KMS-11 (cell line): ENCODE measurements around the gene XDH.

Experiments
- H2AFZ ChIP-seq: fragments of 200-600 bp; sonication (generic); 2 replicates; pipeline ENCODE4 v1.6.1; 2016; ENCODE audit warnings: antibody characterized with exemption, mixed run types, low read depth
- H3K27ac ChIP-seq: fragments of 200-600 bp; sonication (generic); 2 replicates; pipeline ENCODE4 v1.6.1; 2016; ENCODE audit warnings: mild to moderate bottlenecking, mixed run types
- H3K27me3 ChIP-seq: fragments of 200-600 bp; sonication (generic); 2 replicates; pipeline ENCODE4 v1.6.1; 2017; ENCODE audit warnings: mild to moderate bottlenecking, low read depth, mixed run types, moderate library complexity; ENCODE audit not compliant: insufficient read depth
- H3K36me3 ChIP-seq: fragments of 200-600 bp; sonication (generic); 2 replicates; pipeline ENCODE4 v1.6.1; 2017; ENCODE audit warnings: mild to moderate bottlenecking, mixed run types; ENCODE audit not compliant: insufficient read depth
- H3K4me1 ChIP-seq: fragments of 200-600 bp; sonication (generic); 2 replicates; pipeline ENCODE4 v1.6.1; 2016; ENCODE audit warnings: mild to moderate bottlenecking, low read depth, mixed run types; ENCODE audit not compliant: poor library complexity, severe bottlenecking
- H3K4me2 ChIP-seq: fragments of 200-600 bp; sonication (generic); 2 replicates; pipeline ENCODE4 v1.7.0; 2016; ENCODE audit warnings: mild to moderate bottlenecking, mixed run types
- H3K4me3 ChIP-seq: fragments of 200-600 bp; sonication (generic); IDR thresholded peaks from 2 replicates; pipeline ENCODE4 v1.6.1; 2017; ENCODE audit warnings: low read depth, low read length, mixed read lengths; ENCODE audit not compliant: insufficient read depth
- H3K79me2 ChIP-seq: fragments of 200-600 bp; sonication (generic); 2 replicates; pipeline ENCODE4 v1.6.1; 2016; ENCODE audit warnings: low read depth, mixed run types; ENCODE audit not compliant: insufficient read depth
- H3K9ac ChIP-seq: fragments of 200-600 bp; sonication (generic); 2 replicates; pipeline ENCODE4 v1.6.1; 2016; ENCODE audit warnings: mild to moderate bottlenecking, mixed run types
- H4K20me1 ChIP-seq: fragments of 200-600 bp; sonication (generic); 2 replicates; pipeline ENCODE4 v1.6.1; 2016; ENCODE audit warnings: mild to moderate bottlenecking, mixed run types; ENCODE audit not compliant: insufficient read depth
- CTCF ChIP-seq: fragments of 200-600 bp; sonication (generic); conservative IDR thresholded peaks from 2 replicates; pipeline ENCODE4 v1.6.1; 2017; ENCODE audit warnings: low read depth, mild to moderate bottlenecking, antibody characterized with exemption, low read length, moderate library complexity, mixed read lengths

The XDH gene

GRCh38 chr2:31398881-31399280, 15.7 kb downstream of the XDH start:
- H3K4me2 ChIP-seq = no peak overlapping the region
- no peak for TF ChIP-seq CTCF
- no peaks in the 10 kb centered on the region for H3K36me3 ChIP-seq
- H3K27me3 ChIP-seq = no peaks in the 10 kb centered on the region
- no peaks in the 10 kb centered on the region for H3K79me2 ChIP-seq
- H2AFZ ChIP-seq = no peak overlapping the region
- H3K27ac ChIP-seq = no peak overlapping the region
- H3K9ac ChIP-seq = no peak overlapping the region
- no peak overlapping the region for H3K4me3 ChIP-seq
- peaks cover 28% of the 10 kb centered on the region for H3K4me1 ChIP-seq
- no peaks in the 10 kb centered on the region for H4K20me1 ChIP-seq

GRCh38 chr2:31397094-31397493, 17.4 kb downstream of the XDH start:
- no peak for TF ChIP-seq CTCF

GRCh38 chr2:31390324-31390723, 24.2 kb downstream of the XDH start:
- Histone ChIP-seq H3K4me3 (no peak overlapping the region), H3K4me1 (no peaks in the 10 kb centered on the region), H2AFZ (no peak overlapping the region), H3K9ac (no peak overlapping the region), H3K27me3 (no peaks in the 10 kb centered on the region), H3K27ac (no peak overlapping the region), H3K36me3 (no peaks in the 10 kb centered on the region), H4K20me1 (no peaks in the 10 kb centered on the region), H3K4me2 (no peak overlapping the region), H3K79me2 (no peaks in the 10 kb centered on the region)
- no peak for TF ChIP-seq CTCF

More at GRCh38 chr2:31397094-31397493, 17.4 kb downstream of the XDH start:
- Histone ChIP-seq H3K27me3 (no peaks in the 10 kb centered on the region), H3K9ac (peak overlapping the region; percentile 39; the same call in 1 of the 2 replicates), H3K4me1 (peaks cover 28% of the 10 kb centered on the region), H3K36me3 (no peaks in the 10 kb centered on the region), H2AFZ (peak overlapping the region; percentile 69), H4K20me1 (no peaks in the 10 kb centered on the region), H3K79me2 (no peaks in the 10 kb centered on the region), H3K27ac (peak overlapping the region; percentile 73), H3K4me2 (peak overlapping the region; percentile 64), H3K4me3 (peak overlapping the region; percentile 35)

GRCh38 chr2:31388736-31389135, 25.8 kb downstream of the XDH start:
- no peak overlapping the region for H3K27ac ChIP-seq

More at GRCh38 chr2:31388736-31389135, 25.8 kb downstream of the XDH start:
- Histone ChIP-seq H3K79me2 (no peaks in the 10 kb centered on the region), H2AFZ (no peak overlapping the region), H3K4me1 (peaks cover 14% of the 10 kb centered on the region), H3K4me3 (no peak overlapping the region), H3K36me3 (no peaks in the 10 kb centered on the region), H3K9ac (no peak overlapping the region), H4K20me1 (no peaks in the 10 kb centered on the region), H3K4me2 (no peak overlapping the region), H3K27me3 (no peaks in the 10 kb centered on the region)
- TF ChIP-seq CTCF = no peak
